GM20431 (cell line): ENCODE data around the gene RPS18.
"Not testable (repeated sequence)": the region's sequence is repeated elsewhere in the genome, so short reads cannot be mapped to it uniquely, and the experiment has no call there.

ENCODE experiments used
- in situ Hi-C: fragments of 300-500 bp; cut with MseI, MboI; formaldehyde crosslinking; loops from one replicate; pipeline ENCODE4 v1.15.0; 2020; ENCODE audit warnings: low sequenced_read_pairs; ENCODE audit not compliant: unreplicated experiment

The RPS18 gene

DNA sequence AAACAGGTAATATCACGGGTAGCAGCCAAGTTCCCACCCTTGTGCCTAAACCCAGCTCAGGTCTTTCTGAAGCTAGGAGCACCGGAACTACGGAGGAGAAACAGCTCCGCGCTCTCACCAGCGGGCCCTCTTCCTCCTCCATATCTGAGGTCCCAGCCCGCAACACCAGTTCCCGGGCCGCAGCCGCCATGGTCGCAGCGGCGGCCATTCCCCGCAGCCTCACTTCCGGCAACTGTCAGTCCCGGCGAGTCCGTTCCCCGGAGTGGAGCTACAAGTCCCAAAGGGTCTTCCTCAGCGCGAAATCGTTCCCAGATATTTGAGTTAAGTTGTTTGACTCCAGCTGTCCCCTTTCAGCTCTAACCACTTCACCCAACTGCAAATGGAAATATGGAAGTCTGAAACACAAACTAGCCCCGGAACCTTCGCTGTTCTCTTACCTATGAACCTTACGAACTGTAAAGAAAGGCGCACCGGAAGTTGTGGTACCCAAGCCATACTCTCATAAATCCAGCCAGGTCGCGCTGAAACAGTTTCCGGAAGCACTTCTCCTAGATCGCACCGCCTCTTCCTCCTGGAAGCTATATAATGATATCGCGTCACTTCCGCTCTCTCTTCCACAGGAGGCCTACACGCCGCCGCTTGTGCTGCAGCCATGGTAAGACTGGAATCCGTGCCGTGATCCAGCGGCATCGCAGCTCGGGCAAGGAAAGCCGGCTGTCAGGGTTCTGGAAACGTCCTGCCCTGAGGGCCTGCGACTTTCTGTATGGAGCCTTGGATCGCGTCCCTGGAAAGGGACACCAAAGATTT, at the start of gene RPS18, which contains the start of gene VPS52:
Gene RPS18 (plus strand): TSS at position 608 of the 807 bp plus-strand sequence. CDS start 45 bp downstream, at position 653.
Gene VPS52 (minus strand): TSS at position 409 of the 807 bp plus-strand sequence. CDS start 201 bp downstream, at position 208.
- in situ Hi-C loops, result no loop called here

DNA sequence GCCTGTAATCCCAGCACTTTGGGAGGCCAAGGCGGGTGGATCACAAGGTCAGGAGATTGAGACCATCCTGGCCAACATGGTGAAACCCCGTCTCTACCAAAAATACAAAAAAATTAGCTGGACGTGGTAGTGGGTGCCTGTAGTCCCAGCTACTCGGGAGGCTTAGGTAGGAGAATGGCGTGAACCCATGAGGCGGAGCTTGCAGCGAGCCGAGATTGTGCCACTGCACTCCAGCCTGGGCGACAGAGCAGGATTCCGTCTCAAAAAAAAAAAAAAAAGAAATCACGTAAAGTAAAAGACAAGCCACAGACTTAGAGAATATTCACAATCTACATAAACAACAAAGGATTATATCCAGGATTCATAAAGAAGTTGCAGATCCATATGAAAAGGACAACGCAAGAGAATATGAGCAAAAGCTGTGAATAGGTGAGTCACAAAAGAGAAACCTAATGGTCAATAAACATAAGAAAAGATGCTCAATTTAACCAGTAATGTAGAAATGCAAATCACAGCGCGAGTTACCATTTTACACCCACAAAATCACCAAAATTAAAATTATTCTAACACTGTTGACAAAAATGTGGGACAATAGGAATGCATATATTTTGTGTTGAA, 45.3 kb upstream of the RPS18 start:
- in situ Hi-C loops, result not testable (repeated sequence)

GRCh38 chr6:33235221-33235634, 36.6 kb upstream of the RPS18 start:
- in situ Hi-C loops, result no loop called here

GRCh38 chr6:33236328-33236727, 35.5 kb upstream of the RPS18 start:
- in situ Hi-C loops, result no loop called here

DNA sequence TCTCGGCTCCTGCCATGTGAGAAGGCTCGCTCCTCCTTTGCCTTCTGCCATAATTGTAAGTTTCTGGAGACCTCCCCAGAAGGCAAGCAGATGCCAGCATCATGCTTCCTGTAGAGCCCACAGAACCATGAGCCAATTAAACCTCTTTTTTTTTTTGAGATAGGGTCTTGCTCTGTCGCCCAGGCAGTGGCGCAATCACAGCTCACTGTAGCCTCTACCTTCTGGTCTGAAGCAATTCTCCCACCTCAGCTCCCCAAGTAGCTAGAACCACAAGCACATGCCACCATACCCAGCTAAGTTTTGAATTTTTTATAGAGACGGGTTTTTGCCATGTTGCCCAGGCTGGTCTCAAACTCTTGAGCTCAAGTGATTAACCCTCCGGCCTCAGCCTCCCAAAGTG, 35.0 kb upstream of the RPS18 start:
- in situ Hi-C loops, result no loop called here

DNA sequence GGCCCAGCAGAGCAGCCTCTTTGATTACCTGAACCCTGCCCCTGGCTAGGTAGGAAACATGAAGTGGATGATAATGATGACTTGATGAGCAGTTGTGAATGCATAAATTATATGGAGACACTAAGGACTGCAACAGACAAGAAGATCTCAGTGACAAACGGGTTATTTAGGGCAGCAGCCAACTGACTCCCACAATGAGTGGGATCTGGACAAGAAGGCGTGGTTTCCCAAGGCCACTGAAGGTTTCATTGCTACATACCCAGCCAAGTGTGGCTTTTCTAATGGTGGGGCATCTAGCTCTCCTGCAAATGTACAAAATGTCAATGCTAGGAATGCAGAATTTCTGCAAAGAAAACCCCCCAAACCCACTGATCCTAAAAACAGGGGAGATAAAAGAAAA, 34.1 kb upstream of the RPS18 start:
- in situ Hi-C loops, result no loop called here

DNA sequence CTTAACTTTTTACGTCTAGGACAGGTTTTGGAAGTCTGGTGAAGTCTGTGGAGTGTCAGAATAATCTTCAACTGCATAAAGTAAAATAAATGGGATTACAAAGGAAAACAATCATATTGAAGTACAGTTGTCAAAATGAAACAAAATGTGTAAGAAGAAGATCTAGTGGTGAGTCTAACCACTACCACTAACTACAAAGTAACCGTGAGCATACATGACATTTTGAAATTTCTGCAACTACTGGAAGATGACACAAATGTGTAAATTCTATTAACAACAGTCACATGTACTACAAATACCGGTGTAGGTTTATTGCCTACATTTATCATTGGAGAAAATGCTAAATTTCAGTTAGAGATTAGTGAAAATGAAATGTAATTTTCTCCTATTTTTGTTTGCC, 29.9 kb upstream of the RPS18 start:
- in situ Hi-C loops, result loop anchor here (10.0 kb wide), 1 partner anchor 77 kb away; no protein-coding TSS in a partner anchor

GRCh38 chr6:33243476-33243875, 28.4 kb upstream of the RPS18 start:
- in situ Hi-C loops, result loop anchor here (10.0 kb wide), 1 partner anchor 79 kb away; no protein-coding TSS in a partner anchor

DNA sequence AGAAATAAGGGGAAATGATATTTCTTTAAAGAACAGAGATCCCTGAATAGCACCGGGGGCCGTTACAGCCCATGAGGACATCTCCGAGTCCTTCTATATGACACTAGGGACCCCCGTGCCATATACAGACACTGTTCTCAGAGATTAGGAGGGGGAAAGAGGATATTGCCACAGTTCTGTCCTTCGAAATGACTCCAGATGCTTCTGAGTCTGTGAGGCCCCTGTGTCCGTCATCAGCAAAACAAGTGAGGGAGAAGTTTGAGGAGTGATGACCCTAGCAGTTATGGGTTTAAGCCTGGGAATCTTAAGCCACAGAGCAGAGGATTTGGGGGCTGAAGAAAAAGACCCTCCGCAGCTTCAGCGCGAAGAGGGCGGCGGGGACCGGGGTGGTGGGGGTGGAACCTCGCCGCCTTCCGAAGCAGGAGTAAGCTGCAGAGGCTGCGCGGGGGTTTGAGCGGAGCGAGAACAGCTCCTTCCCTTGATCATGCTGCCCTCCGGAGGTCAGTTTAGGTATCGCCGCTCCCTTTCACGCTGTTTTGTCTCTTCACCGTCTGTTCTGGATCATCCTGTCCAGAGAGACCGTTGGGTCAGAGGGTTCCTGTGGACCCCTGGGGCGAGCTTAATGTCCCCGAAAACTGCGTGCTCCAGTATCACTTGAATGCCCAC, 23.8 kb upstream of the RPS18 start:
- in situ Hi-C loops, result loop anchor here (10.0 kb wide), 1 partner anchor 83 kb away; no protein-coding TSS in a partner anchor

DNA sequence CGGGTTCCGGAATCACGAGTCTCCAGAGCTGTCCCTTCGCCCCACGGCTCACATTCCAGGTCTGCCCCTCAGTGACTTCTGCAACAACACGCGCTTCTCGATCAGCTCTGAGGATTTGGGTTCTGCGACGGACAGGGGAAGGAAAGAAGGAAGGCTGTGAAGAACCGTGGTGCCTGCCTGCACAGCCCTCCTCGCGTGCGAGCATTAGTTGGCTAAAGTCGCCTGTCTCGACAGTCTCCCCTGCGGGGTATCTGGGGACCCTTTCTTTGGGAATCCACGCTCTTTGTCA, 23.3 kb upstream of the RPS18 start:
- in situ Hi-C loops, result loop anchor here (10.0 kb wide), 1 partner anchor 84 kb away; no protein-coding TSS in a partner anchor

GRCh38 chr6:33248932-33249731, 22.7 kb upstream of the RPS18 start:
- in situ Hi-C loops, result loop anchor here (10.0 kb wide), 1 partner anchor 84 kb away; no protein-coding TSS in a partner anchor

- in situ Hi-C loops, result loop anchor here (10.0 kb wide), 1 partner anchor 85 kb away; no protein-coding TSS in a partner anchor
These were observed 21.9 kb upstream of the RPS18 start for GRCh38 chr6:33249732-33250630.

GRCh38 chr6:33250731-33251130, 21.1 kb upstream of the RPS18 start:
- in situ Hi-C loops, result no loop called here

GRCh38 chr6:33251395-33252012, 20.4 kb upstream of the RPS18 start:
- in situ Hi-C loops, result no loop called here

DNA sequence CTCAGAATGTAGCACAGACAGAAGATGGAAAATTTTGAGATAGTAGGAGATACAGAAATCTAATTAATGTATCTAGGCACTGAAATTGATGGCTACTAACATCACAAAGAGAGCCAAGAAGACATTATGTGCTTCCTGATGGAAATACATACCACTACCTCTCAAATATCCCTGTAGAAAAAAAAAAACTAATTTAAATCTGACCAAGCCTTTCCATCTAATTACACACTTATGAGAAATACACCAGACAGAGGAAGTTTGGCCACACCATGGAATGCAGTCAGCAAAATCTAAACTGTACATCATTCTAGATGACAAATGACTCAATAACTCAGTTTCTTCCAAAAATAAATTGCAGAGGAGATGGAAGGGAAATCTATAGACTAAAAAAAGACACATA, 19.1 kb upstream of the RPS18 start:
- in situ Hi-C loops, result no loop called here

GRCh38 chr6:33254591-33254990, 17.3 kb upstream of the RPS18 start:
- in situ Hi-C loops, result no loop called here

GRCh38 chr6:33259032-33259431, 12.8 kb upstream of the RPS18 start:
- in situ Hi-C loops, result no loop called here

DNA sequence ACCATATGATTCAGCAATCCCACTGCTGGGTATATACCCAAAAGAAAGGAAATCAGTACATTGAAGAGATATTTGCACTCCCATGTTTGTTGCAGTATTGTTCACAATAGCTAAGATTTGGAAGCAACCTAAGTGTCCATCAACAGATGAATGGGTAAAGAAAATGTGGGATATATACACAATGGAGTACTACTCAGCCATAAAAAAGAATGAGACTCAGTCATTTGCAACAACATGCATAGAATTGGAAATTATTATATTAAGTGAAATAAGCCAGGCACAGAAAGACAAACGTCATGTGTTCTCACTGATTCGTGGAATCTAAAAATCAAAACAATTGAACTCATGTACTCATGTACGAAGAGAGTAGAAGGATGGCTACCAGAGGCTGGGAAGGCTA, 9.4 kb upstream of the RPS18 start:
- in situ Hi-C loops, result not testable (repeated sequence)

DNA sequence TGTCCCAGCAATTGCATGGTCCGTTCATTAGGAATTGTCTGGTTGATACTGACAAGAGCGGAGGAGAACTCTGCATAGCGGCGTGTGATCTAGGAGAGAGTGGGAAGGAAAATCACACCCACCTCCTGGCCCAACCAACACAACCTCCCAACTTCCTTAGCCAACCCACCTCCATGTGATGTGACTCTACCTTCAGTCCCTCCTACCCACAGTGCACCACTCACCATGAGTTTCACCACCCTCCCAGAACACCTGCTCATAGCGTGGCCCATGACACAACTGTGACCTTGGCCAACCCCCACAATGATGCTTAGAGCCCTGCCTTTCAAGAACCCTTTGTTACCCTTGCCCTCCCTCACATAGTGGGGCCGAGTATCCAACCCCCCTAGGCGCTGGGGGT, 7.9 kb upstream of the RPS18 start:
- in situ Hi-C loops, result no loop called here
